BLaER1 (cell line): ENCODE measurements around the gene PLEKHG1.
A peak's percentile ranks its signal among the peaks of the same experiment; 100 is the strongest.

Source experiments
- H3K27ac ChIP-seq: shearing (Covaris generic); formaldehyde crosslinking; 2 replicates; pipeline ENCODE4 v1.8.1; 2022
- H3K27me3 ChIP-seq: shearing (Covaris generic); formaldehyde crosslinking; 2 replicates; pipeline ENCODE4 v1.8.1; 2022
- H3K36me3 ChIP-seq: shearing (Covaris generic); formaldehyde crosslinking; 2 replicates; pipeline ENCODE4 v1.8.1; 2022
- H3K4me1 ChIP-seq: shearing (Covaris generic); formaldehyde crosslinking; 2 replicates; pipeline ENCODE4 v1.8.1; 2022
- H3K4me2 ChIP-seq: shearing (Covaris generic); formaldehyde crosslinking; 2 replicates; pipeline ENCODE4 v1.8.1; 2022
- H3K4me3 ChIP-seq: shearing (Covaris generic); formaldehyde crosslinking; 2 replicates; pipeline ENCODE4 v1.8.1; 2022
- H3K9ac ChIP-seq: shearing (Covaris generic); formaldehyde crosslinking; 2 replicates; pipeline ENCODE4 v1.8.1; 2022
- H3K9me3 ChIP-seq: shearing (Covaris generic); formaldehyde crosslinking; 2 replicates; pipeline ENCODE4 v1.8.1; 2022
- H4K20me1 ChIP-seq: shearing (Covaris generic); formaldehyde crosslinking; 2 replicates; pipeline ENCODE4 v1.8.1; 2022
- Cebpa-rat ChIP-seq: shearing (Covaris generic); IDR thresholded peaks from 2 replicates; pipeline ENCODE4 v1.8.1; 2022

Gene PLEKHG1

DNA sequence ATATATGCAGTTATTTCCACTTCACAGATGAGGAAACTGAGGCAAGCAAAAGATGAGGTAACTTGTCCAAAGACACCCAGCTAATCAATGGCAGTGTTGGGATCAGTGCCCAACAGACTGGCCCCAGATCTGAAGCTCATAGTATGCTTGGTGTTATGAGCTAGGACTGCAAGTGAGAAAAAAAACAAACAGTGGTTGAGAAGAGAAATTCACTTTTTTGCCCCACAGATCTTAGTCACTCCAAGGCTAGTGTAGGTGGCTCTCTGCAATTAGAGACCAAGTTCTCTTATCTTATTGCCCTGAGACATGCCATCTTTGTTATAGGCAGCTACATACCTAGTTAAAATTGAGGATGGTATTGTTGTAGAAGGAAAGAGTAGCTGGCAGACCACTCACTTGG lies 16.3 kb downstream of the PLEKHG1 start:
- peaks cover 9% of the 10 kb centered on the region; the same call in 1 of the 2 replicates for H3K4me1 ChIP-seq
- H3K4me2 ChIP-seq: no peak overlapping the region
- H3K4me3 ChIP-seq: no peak overlapping the region
- no peaks in the 10 kb centered on the region for H3K27me3 ChIP-seq
- no peak overlapping the region for H3K9ac ChIP-seq
- H3K36me3 ChIP-seq: no peaks in the 10 kb centered on the region
- no peak for TF ChIP-seq Cebpa-rat
- H4K20me1 ChIP-seq: no peaks in the 10 kb centered on the region
- no peaks in the 10 kb centered on the region for H3K9me3 ChIP-seq
- no peak overlapping the region for H3K27ac ChIP-seq

DNA sequence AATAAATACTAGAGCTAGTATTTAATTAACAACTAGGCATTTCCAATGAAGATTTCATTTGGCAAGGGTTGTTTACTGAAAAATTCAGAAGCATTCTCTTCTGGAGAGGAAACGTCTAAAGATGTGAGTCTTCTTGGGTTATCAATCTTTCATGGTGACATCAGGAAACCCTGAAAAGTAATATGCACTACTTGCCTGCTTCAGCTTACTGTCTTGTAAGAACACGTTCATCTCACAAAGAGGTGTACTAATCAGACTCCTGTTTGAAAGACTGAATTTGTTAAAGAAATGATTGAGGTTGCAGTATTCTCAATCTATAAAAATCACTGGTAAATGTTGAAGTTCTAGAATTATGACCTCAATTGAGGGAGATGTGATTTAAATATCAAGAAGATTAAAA lies 16.9 kb downstream of the PLEKHG1 start:
- Histone ChIP-seq H3K4me2 (no peak overlapping the region), H3K4me3 (no peak overlapping the region), H3K36me3 (no peaks in the 10 kb centered on the region), H3K27ac (no peak overlapping the region), H3K9me3 (no peaks in the 10 kb centered on the region), H3K27me3 (no peaks in the 10 kb centered on the region), H3K4me1 (peaks cover 9% of the 10 kb centered on the region; the same call in 1 of the 2 replicates), H3K9ac (no peak overlapping the region), H4K20me1 (no peaks in the 10 kb centered on the region)
- no peak for TF ChIP-seq Cebpa-rat

DNA sequence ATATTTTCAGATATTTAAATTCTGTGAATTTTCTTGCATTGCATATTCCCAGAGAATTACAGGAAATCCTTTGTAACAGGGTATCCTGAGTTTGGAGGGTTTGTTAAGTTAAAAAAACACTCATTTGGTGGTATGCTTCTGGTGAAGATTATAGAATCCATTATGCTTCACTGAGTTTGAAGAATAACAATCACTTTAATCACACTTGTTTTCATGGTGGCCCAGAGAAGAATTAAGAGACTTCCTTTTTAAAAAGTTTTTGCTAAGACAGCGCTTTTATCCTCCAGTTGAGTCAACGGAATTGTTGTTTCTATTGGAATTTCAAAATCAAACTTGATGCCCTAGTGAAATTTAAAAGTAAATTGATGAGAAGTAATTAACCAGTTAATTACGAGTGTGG lies 17.4 kb downstream of the PLEKHG1 start:
- no peak overlapping the region for H3K4me3 ChIP-seq
- no peaks in the 10 kb centered on the region for H3K27me3 ChIP-seq
- no peak overlapping the region for H3K27ac ChIP-seq
- peaks cover 10% of the 10 kb centered on the region; the same call in 1 of the 2 replicates for H3K4me1 ChIP-seq
- no peak overlapping the region for H3K4me2 ChIP-seq
- TF ChIP-seq Cebpa-rat: no peak
- no peaks in the 10 kb centered on the region for H4K20me1 ChIP-seq
- H3K9me3 ChIP-seq: no peaks in the 10 kb centered on the region
- no peak overlapping the region for H3K9ac ChIP-seq
- H3K36me3 ChIP-seq: no peaks in the 10 kb centered on the region

DNA sequence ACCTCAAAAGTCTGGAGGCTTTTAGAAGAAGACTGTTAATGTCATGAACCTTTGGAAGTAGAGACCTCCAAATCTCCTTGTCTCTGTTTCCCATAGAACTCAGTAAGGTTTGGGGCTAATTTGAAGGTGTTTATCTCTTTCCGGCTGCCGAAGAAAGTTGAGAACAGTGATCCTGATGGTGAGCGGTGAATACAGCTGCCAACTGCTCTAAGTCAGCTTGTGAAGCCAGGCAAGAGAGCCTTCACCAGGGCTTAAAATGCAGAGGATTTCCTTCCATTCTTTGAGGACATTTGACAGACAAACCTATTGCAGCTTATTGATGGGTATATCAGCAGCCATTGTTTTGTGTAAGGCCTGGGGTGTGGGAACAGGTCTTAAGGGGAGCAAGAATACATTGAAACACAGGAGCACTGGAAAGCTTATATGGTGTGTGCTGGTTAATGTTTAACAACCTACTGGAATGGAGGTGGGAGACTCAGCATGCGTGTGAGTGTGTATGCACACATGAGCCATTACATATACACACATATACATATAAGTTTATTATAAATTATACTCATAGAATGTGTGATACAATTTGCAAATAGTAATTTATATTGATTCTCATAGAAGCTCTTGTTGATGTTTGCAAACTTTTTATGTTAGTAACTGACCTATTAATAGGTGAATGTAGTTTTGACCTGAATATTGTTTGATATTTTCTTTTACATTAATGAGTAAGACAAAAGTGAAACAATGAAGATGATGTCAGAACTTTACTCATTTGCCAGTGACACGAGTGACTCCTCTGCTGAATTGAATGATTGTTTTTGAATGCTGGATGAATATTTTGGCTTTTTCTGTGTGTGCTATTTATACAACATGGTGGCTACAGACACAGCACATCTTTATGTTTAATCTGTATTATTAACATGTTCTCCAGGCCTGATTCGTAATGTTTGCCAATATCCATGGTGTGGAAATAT lies 18.1 kb downstream of the PLEKHG1 start:
- Histone ChIP-seq H3K9me3 (no peaks in the 10 kb centered on the region), H3K27ac (no peak overlapping the region), H3K9ac (no peak overlapping the region), H3K4me3 (no peak overlapping the region), H3K36me3 (no peaks in the 10 kb centered on the region), H3K4me1 (peaks cover 18% of the 10 kb centered on the region), H4K20me1 (no peaks in the 10 kb centered on the region), H3K27me3 (no peaks in the 10 kb centered on the region), H3K4me2 (no peak overlapping the region)
- TF ChIP-seq Cebpa-rat: no peak

DNA sequence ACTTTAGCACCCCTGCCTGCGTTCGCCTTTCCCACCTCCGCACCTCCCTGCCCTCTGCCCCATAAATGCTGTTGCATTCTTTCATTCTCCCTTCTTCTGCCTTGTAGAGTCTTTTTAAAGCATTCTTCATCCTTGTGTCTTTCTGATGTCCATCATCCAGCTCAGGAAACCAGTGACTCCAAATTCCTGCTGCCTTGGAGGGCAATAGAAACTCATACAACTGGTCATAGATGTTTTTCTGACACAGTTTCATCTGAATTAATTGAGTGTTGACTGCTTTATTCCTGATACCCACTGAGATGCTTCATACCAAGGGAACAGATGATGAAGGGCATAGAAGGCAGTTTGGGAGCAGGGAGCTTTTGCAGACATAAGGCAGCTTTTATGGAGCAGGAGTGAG lies 19.6 kb downstream of the PLEKHG1 start:
- peaks cover 31% of the 10 kb centered on the region for H3K4me1 ChIP-seq
- H3K36me3 ChIP-seq: no peaks in the 10 kb centered on the region
- no peak overlapping the region for H3K9ac ChIP-seq
- H3K9me3 ChIP-seq: no peaks in the 10 kb centered on the region
- no peak overlapping the region for H3K27ac ChIP-seq
- no peak for TF ChIP-seq Cebpa-rat
- no peak overlapping the region for H3K4me2 ChIP-seq
- no peaks in the 10 kb centered on the region for H3K27me3 ChIP-seq
- no peak overlapping the region for H3K4me3 ChIP-seq
- H4K20me1 ChIP-seq: no peaks in the 10 kb centered on the region

DNA sequence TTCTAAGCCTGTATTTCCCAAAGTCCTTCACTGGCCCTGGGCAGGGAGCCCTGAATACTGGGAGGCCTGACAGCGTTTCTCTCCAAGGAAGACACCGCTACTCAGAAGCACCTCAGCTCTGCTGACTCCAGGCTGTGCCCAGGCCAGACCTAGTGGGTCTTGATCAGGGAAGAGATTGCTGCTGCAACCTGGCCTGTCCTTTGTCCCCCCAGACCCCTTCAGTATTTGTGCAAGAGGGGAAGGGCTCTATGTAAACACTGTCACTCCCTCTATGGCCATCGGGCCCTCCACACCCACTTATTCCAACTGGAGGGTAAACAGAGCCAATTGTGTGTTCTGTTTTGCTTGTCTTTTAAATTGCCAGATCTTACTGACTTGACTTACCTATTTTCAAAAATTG lies 20.6 kb downstream of the PLEKHG1 start:
- no peak for TF ChIP-seq Cebpa-rat
- Histone ChIP-seq H3K27me3 (no peaks in the 10 kb centered on the region), H3K9me3 (no peaks in the 10 kb centered on the region), H3K27ac (no peak overlapping the region), H3K4me3 (no peak overlapping the region), H3K4me2 (no peak overlapping the region), H3K36me3 (no peaks in the 10 kb centered on the region), H4K20me1 (no peaks in the 10 kb centered on the region), H3K4me1 (peaks cover 31% of the 10 kb centered on the region), H3K9ac (no peak overlapping the region)

DNA sequence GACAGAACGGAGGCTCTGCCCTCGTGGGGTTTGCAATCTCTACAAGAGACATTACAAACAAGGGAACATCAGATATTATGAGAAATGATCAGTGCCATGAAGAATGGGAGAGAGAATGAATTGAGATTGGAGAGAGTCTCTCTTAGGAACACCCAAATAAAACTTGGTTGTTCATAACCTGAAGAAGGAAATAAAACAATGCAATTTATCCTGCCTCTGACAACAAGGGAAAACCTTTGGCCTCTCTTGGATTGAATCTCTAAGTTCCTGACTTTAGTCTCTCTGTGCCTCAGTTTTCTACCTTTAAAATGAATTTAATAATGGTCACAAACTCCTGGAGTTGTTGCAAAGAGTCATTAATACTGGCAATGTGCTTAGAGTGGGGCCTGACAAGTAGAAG lies 21.1 kb downstream of the PLEKHG1 start:
- H3K36me3 ChIP-seq: no peaks in the 10 kb centered on the region
- no peak overlapping the region for H3K27ac ChIP-seq
- TF ChIP-seq Cebpa-rat: no peak
- H4K20me1 ChIP-seq: no peaks in the 10 kb centered on the region
- no peak overlapping the region for H3K4me3 ChIP-seq
- peaks cover 2% of the 10 kb centered on the region for H3K9me3 ChIP-seq
- no peak overlapping the region for H3K4me2 ChIP-seq
- no peaks in the 10 kb centered on the region for H3K27me3 ChIP-seq
- H3K9ac ChIP-seq: no peak overlapping the region
- H3K4me1 ChIP-seq: peaks cover 31% of the 10 kb centered on the region

DNA sequence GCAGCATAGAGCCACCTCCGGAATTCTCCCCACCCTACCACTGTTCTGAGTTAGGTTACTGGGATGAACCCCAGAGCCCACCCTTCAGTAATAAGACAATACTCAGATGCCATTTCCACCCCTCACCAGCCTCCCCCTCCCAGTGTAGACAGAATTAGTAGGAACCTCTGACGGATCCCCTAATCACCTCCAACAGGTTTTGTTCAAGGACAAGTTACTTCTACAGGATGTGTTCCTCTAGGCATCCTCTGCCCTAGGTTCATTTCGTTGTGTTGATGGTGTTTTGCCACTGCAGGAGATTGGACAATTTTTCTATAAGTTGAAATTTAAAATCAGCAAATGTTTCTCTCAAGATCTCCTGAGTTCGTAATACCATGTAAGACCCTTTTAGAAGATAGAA lies 22.8 kb downstream of the PLEKHG1 start:
- Histone ChIP-seq H3K27ac (no peak overlapping the region; the same call in 1 of the 2 replicates), H3K4me2 (peak overlapping the region; percentile 35)

DNA sequence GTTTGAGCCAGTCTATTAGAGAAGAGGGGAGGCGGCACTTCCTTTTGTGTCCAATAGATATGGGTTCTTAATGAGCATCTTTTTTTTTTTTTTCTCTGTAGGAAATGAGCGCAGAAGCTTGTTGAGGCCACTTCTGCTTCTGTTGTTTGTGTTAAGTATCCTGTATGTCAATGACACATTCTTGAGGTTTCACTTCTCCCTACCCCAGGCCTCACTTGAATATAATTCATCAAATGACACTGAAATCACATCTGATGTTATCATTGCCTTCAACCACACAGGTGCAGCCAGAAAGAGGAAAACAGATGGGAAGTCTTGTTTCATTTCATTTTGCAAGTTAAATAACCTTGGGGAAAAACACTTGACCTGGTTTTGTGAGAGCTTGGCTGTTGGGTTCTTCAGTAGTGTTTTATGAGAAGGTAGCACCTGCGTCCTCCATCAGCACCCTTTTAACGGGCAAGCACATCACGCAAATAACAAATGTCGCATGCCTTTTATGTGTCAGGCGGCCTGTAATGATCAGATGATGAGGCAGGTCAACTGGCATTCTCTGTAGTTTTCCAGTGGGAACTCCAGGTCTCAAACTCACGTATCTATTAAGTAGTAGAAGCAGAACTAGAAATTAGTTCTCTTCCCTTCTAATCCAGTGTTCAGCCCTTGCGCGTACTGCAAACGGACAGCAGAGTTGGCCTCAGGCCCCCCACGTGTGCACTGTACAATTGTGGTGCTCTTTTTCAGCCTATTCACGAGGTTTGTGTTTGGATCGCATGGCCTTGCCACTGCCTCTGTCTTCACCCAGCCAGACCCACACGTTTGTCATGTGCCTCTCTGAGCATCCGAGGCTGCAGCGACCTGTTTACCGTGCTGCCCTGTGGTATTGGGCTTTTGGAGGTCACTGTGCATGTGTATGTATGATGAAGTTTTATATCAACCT lies 23.5 kb downstream of the PLEKHG1 start:
- Histone ChIP-seq H3K9ac (no peak overlapping the region), H3K9me3 (peaks cover 12% of the 10 kb centered on the region), H3K4me1 (peaks cover 22% of the 10 kb centered on the region), H3K36me3 (no peaks in the 10 kb centered on the region), H3K27ac (no peak overlapping the region; the same call in 1 of the 2 replicates), H3K4me3 (no peak overlapping the region), H4K20me1 (no peaks in the 10 kb centered on the region), H3K4me2 (peak overlapping the region; percentile 35), H3K27me3 (no peaks in the 10 kb centered on the region)
- TF ChIP-seq Cebpa-rat: no peak

More for the DNA sequence above, 22.8 kb downstream of the PLEKHG1 start:
- Histone ChIP-seq H3K4me1 (peaks cover 24% of the 10 kb centered on the region), H3K9me3 (peaks cover 12% of the 10 kb centered on the region), H3K4me3 (no peak overlapping the region), H3K36me3 (no peaks in the 10 kb centered on the region), H4K20me1 (no peaks in the 10 kb centered on the region), H3K9ac (no peak overlapping the region), H3K27me3 (no peaks in the 10 kb centered on the region)
- TF ChIP-seq Cebpa-rat: no peak

DNA sequence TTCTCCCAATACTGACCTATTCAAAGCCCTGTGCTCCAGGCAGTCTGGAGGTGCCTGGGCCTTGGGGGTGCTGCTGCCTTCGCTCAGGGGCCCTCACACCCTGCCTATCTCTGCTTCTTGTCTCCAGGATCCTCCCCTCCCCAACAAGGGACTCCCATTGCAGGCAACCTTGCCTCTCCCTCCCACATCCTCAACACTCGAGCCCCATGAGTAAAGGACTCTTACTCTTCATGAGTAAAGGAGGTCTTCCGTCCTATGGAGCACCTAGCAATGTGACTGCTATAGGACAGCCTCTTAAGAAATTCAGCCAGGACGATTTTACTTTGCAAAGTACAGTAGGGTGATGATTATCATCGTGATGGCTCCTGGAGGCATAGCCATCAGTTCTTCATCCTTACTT lies 24.5 kb downstream of the PLEKHG1 start:
- Histone ChIP-seq H3K36me3 (no peaks in the 10 kb centered on the region), H3K4me3 (no peak overlapping the region), H3K4me1 (peaks cover 22% of the 10 kb centered on the region), H3K9me3 (peaks cover 12% of the 10 kb centered on the region), H3K9ac (no peak overlapping the region), H3K27me3 (no peaks in the 10 kb centered on the region), H3K27ac (no peak overlapping the region), H4K20me1 (no peaks in the 10 kb centered on the region), H3K4me2 (no peak overlapping the region)
- no peak for TF ChIP-seq Cebpa-rat
